ENCODE data around the gene GYPA.

The GYPA gene

DNA sequence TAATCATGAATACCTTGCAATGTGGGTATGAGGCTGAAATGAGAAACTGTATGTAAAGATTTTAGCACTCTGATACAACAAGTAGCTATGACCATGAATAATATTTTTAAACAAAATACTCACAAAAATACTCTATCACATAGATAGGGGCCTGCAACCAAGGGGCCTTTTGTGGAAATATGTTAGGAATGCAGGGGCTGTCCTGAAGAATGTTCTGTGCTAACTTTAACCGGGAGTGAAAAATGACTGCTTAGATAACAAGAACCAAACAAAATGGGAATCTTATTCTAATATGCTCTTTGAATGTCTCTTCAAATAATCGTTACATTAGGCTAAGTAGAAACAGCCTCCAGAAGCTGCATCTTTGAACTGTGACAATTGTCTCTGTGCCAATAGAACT lies 37.9 kb upstream of the GYPA start:
- no peaks in the 10 kb centered on the region for H3K79me2 ChIP-seq (ENCODE audit: insufficient read depth, low read length)
- no peak overlapping the region for H3K4me3 ChIP-seq (ENCODE audit: low read length, poor library complexity, severe bottlenecking)
- TF ChIP-seq EZH2phosphoT487 (IDR thresholded peaks at IDR 0.05; ENCODE audit: borderline replicate concordance), result no peak
- TF ChIP-seq, protein P1, sequence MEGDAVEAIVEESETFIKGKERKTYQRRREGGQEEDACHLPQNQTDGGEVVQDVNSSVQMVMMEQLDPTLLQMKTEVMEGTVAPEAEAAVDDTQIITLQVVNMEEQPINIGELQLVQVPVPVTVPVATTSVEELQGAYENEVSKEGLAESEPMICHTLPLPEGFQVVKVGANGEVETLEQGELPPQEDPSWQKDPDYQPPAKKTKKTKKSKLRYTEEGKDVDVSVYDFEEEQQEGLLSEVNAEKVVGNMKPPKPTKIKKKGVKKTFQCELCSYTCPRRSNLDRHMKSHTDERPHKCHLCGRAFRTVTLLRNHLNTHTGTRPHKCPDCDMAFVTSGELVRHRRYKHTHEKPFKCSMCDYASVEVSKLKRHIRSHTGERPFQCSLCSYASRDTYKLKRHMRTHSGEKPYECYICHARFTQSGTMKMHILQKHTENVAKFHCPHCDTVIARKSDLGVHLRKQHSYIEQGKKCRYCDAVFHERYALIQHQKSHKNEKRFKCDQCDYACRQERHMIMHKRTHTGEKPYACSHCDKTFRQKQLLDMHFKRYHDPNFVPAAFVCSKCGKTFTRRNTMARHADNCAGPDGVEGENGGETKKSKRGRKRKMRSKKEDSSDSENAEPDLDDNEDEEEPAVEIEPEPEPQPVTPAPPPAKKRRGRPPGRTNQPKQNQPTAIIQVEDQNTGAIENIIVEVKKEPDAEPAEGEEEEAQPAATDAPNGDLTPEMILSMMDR (conservative IDR thresholded peaks at IDR 0.05; ENCODE audit: low read length), result no peak
- H3K27me3 ChIP-seq (ENCODE audit: insufficient read depth, low read length, poor library complexity, severe bottlenecking), result no peaks in the 10 kb centered on the region
- H3K36me3 ChIP-seq (ENCODE audit: insufficient read depth, low read length), result no peaks in the 10 kb centered on the region
- H3K4me1 ChIP-seq (ENCODE audit: insufficient read depth, low read length, poor library complexity, severe bottlenecking), result peaks cover 11% of the 10 kb centered on the region
- no peak overlapping the region for H3K9ac ChIP-seq (ENCODE audit: low read depth, low read length, poor library complexity, severe bottlenecking)
- H3K4me2 ChIP-seq (ENCODE audit: low read depth, low read length, poor library complexity, severe bottlenecking), result no peak overlapping the region
- no peaks in the 10 kb centered on the region for H3F3A ChIP-seq (ENCODE audit: low read depth)
- no peaks in the 10 kb centered on the region for H3K9me3 ChIP-seq (ENCODE audit: insufficient read depth, low read depth, low read length)
- H4K20me1 ChIP-seq (ENCODE audit: insufficient read depth, low read length, poor library complexity, severe bottlenecking), result no peaks in the 10 kb centered on the region
- H3K9me2 ChIP-seq (replicated peaks; ENCODE audit: low read depth, low read length), result no peaks in the 10 kb centered on the region
- no peak overlapping the region for H2AFZ ChIP-seq (ENCODE audit: low read length)

DNA sequence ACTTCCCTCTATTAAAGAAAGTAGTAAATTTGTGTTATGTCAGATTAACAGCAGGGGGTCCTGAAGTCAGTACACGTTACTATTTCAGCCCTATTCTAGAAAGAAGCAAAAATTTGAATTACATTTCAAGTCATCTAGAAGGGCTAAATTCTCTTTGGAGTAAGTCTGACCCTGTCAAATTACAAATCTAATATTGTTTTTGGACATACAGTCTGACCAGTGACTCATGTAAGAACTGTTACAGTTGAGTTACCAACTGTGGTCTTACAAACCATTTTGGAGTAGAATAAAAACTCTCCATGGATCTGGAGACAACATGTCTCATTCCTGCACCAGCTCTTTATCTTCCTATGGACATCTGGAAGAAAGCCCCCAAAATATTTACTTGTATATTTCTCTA lies 36.0 kb upstream of the GYPA start:
- Histone ChIP-seq H3K4me1 (ENCODE audit: insufficient read depth, low read length, poor library complexity, severe bottlenecking) (peaks cover 11% of the 10 kb centered on the region), H3K9me2 (replicated peaks; ENCODE audit: low read depth, low read length) (no peaks in the 10 kb centered on the region), H3K79me2 (ENCODE audit: insufficient read depth, low read length) (no peaks in the 10 kb centered on the region), H3K4me3 (ENCODE audit: low read length, poor library complexity, severe bottlenecking) (no peak overlapping the region), H2AFZ (ENCODE audit: low read length) (no peak overlapping the region), H3K9me3 (ENCODE audit: insufficient read depth, low read depth, low read length) (no peaks in the 10 kb centered on the region), H3K27me3 (ENCODE audit: insufficient read depth, low read length, poor library complexity, severe bottlenecking) (no peaks in the 10 kb centered on the region), H3K9ac (ENCODE audit: low read depth, low read length, poor library complexity, severe bottlenecking) (no peak overlapping the region), H3F3A (ENCODE audit: low read depth) (no peaks in the 10 kb centered on the region), H3K36me3 (ENCODE audit: insufficient read depth, low read length) (no peaks in the 10 kb centered on the region), H3K4me2 (ENCODE audit: low read depth, low read length, poor library complexity, severe bottlenecking) (no peak overlapping the region), H4K20me1 (ENCODE audit: insufficient read depth, low read length, poor library complexity, severe bottlenecking) (no peaks in the 10 kb centered on the region)
- no peak for TF ChIP-seq EZH2phosphoT487 (IDR thresholded peaks at IDR 0.05; ENCODE audit: borderline replicate concordance)
- TF ChIP-seq, protein P1 (conservative IDR thresholded peaks at IDR 0.05; ENCODE audit: low read length), result peak; percentile 31

DNA sequence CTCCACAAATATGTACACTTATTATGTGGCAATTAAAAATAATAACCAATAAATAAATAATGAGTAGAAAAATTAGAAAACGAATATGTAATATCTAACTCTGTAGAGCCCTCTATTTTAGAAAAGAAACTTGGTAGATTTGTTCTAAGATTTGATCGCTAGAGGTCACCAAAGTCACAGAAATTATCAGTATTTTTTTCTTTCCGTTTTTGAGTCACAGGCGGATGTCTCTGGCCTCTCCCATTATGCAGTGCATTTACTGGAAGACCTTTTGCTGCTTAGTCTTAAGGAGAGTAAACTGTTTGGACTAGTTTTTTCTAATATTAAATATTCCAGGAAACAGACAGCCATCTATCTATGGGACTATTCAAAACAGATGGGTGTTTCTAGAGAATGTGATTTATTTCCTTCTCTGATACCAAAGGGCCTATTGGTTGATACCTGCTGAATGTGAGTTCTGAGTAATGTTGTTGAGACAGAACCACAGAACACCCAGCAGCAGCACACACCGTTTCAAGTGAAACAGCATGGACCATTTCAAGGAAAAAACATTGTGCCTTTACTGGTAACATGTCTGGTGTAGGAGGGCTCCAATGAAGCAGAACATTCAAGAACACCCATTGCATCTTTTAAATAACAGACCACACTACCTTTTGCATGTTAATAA lies 34.0 kb upstream of the GYPA start:
- H3K4me3 ChIP-seq (ENCODE audit: low read length, poor library complexity, severe bottlenecking), result no peak overlapping the region
- H3K4me2 ChIP-seq (ENCODE audit: low read depth, low read length, poor library complexity, severe bottlenecking), result peak overlapping the region; percentile 10
- H3F3A ChIP-seq (ENCODE audit: low read depth), result no peaks in the 10 kb centered on the region
- no peaks in the 10 kb centered on the region for H3K79me2 ChIP-seq (ENCODE audit: insufficient read depth, low read length)
- no peaks in the 10 kb centered on the region for H4K20me1 ChIP-seq (ENCODE audit: insufficient read depth, low read length, poor library complexity, severe bottlenecking)
- peak overlapping the region; percentile 3 for H3K9ac ChIP-seq (ENCODE audit: low read depth, low read length, poor library complexity, severe bottlenecking)
- no peaks in the 10 kb centered on the region for H3K27me3 ChIP-seq (ENCODE audit: insufficient read depth, low read length, poor library complexity, severe bottlenecking)
- no peaks in the 10 kb centered on the region for H3K9me2 ChIP-seq (replicated peaks; ENCODE audit: low read depth, low read length)
- TF ChIP-seq, protein P1 (conservative IDR thresholded peaks at IDR 0.05; ENCODE audit: low read length), result peak; percentile 63
- TF ChIP-seq EZH2phosphoT487 (IDR thresholded peaks at IDR 0.05; ENCODE audit: borderline replicate concordance), result no peak
- H2AFZ ChIP-seq (ENCODE audit: low read length), result peak overlapping the region; percentile 70
- H3K36me3 ChIP-seq (ENCODE audit: insufficient read depth, low read length), result no peaks in the 10 kb centered on the region
- peaks cover 11% of the 10 kb centered on the region for H3K4me1 ChIP-seq (ENCODE audit: insufficient read depth, low read length, poor library complexity, severe bottlenecking)
- H3K9me3 ChIP-seq (ENCODE audit: insufficient read depth, low read depth, low read length), result no peaks in the 10 kb centered on the region

Measured in Loucy (cell line).